Ishikawa (cell line): ENCODE data around the gene BFAR.

Source experiments
- EP300 ChIP-seq: IDR thresholded peaks from 2 replicates; pipeline ENCODE4 v1.6.1; 2012; ENCODE audit warnings: borderline replicate concordance
- REST ChIP-seq: IDR thresholded peaks from 2 replicates; pipeline ENCODE4 v1.6.1; 2012; ENCODE audit warnings: low read depth, mild to moderate bottlenecking
- TCF12 ChIP-seq: IDR thresholded peaks from 2 replicates; pipeline ENCODE4 v1.6.1; 2012; ENCODE audit warnings: low read depth
- ZBTB7A ChIP-seq: IDR thresholded peaks from 2 replicates; pipeline ENCODE4 v1.6.1; 2012; ENCODE audit warnings: low read depth

- TF ChIP-seq REST (no peak), ZBTB7A (no peak), EP300 (no peak), TCF12 (no peak)
Measured at GRCh38 chr16:14669776-14670175, 37.0 kb downstream of the BFAR start.
